Vagina (tissue), 2 donors: Measurements from ENCODE around the gene CFAP68.

Experiments used
- CTCF ChIP-seq, 3 experiments: fragments of 450-650 bp in 2 of 3; fragments of 200-600 bp in 1 of 3; sonication (generic) in 1 of 3; IDR thresholded peaks; one replicate each; pipeline ENCODE4 v1.5.1; 2017 to 2019; ENCODE audit warnings: antibody characterized with exemption in 3 of 3, mild to moderate bottlenecking in 2 of 3, moderate library complexity in 2 of 3
- POLR2A ChIP-seq, 2 donors: fragments of 450-650 bp; IDR thresholded peaks; one replicate each; pipeline ENCODE4 v1.6.1; 2017; ENCODE audit warnings: antibody characterized with exemption in 2 of 2, mild to moderate bottlenecking in 2 of 2, moderate library complexity in 2 of 2
- POLR2AphosphoS5 ChIP-seq, 2 donors: sonication (generic); formaldehyde crosslinking; IDR thresholded peaks; one replicate each; pipeline ENCODE4 v1.9.0; 2017; ENCODE audit warnings: antibody characterized with exemption in 2 of 2, mild to moderate bottlenecking in 2 of 2, low read depth in 1 of 2; ENCODE audit not compliant: insufficient read depth in 1 of 2

GRCh38 chr11:111911563-111912401 is 32.4 kb downstream of the CFAP68 start, which contains the start of gene CRYAB:
- TF ChIP-seq CTCF (IDR thresholded peaks at IDR 0.05) (no peak), POLR2A (IDR thresholded peaks at IDR 0.05) (peak in 1 of 2 donors; percentile 63), POLR2AphosphoS5 (IDR thresholded peaks at IDR 0.05; ENCODE audit: insufficient read depth in 1 of 2, low read depth in 1 of 2) (peak; percentile 92 to 97)
